Head of caudate nucleus (tissue), 42 donors: ENCODE data around the gene CBX2.
A peak's percentile ranks its signal among the peaks of the same experiment; 100 is the strongest.

Experiments used
- DNase-seq, 42 donors: peaks; one replicate each; pipeline versions ENCODE4 v3.0.0 to v3.0.0-alpha.2; 2020 to 2021; ENCODE audit warnings: mixed read lengths in 7 of 42
- intact Hi-C: fragments of 100-400 bp; cut with DNase I; formaldehyde crosslinking; loops from one replicate; pipeline ENCODE4 v1.15.0; 2022

Gene CBX2

GRCh38 chr17:79795795-79796443, 18.0 kb downstream of the CBX2 start:
- DNase-seq: no peak
- intact Hi-C loops: loop anchor here (5.0 kb wide), 1 partner anchor 46 kb away; no protein-coding TSS in a partner anchor

- intact Hi-C loops: loop anchor here (5.0 kb wide), 1 partner anchor 46 kb away; no protein-coding TSS in a partner anchor
- DNase-seq: no peak
Observed at GRCh38 chr17:79796444-79796762, 18.5 kb downstream of the CBX2 start.

GRCh38 chr17:79796763-79797491, 19.0 kb downstream of the CBX2 start, which contains the start of gene CBX8:
Gene CBX8, minus strand, starts transcription at chr17:79797077. Its CDS starts 79 bp downstream, at chr17:79796998.
- DNase-seq: peak; percentile 99 to 100 (median 100)
- intact Hi-C loops: loop anchor here (5.0 kb wide), 1 partner anchor 45 kb away; no protein-coding TSS in a partner anchor

- DNase-seq: peak in 1 of 42 donors; percentile 35
- intact Hi-C loops: loop anchor here (5.0 kb wide), 1 partner anchor 45 kb away; no protein-coding TSS in a partner anchor
Observed at GRCh38 chr17:79797492-79798298, 19.7 kb downstream of the CBX2 start.

GRCh38 chr17:79798299-79799173, 20.6 kb downstream of the CBX2 start:
- no peak for DNase-seq
- intact Hi-C loops: loop anchor here (5.0 kb wide), 1 partner anchor 44 kb away; no protein-coding TSS in a partner anchor

- intact Hi-C loops: loop anchor here (5.0 kb wide), 1 partner anchor 43 kb away; no protein-coding TSS in a partner anchor
- no peak for DNase-seq
Observed at GRCh38 chr17:79799174-79799537, 21.2 kb downstream of the CBX2 start.

- DNase-seq: no peak
- intact Hi-C loops: loop anchor here (5.0 kb wide), 1 partner anchor 43 kb away; no protein-coding TSS in a partner anchor
Observed at GRCh38 chr17:79799538-79800324, 21.8 kb downstream of the CBX2 start.

- DNase-seq: no peak
- intact Hi-C loops: no loop called here
Observed at GRCh38 chr17:79800325-79801155, 22.6 kb downstream of the CBX2 start.

GRCh38 chr17:79801156-79802038, 23.4 kb downstream of the CBX2 start:
- no peak for DNase-seq
- intact Hi-C loops: no loop called here

GRCh38 chr17:79802039-79802735, 24.2 kb downstream of the CBX2 start:
- intact Hi-C loops: no loop called here
- DNase-seq: no peak

GRCh38 chr17:79802736-79803420, 24.9 kb downstream of the CBX2 start:
- no peak for DNase-seq
- intact Hi-C loops: no loop called here

GRCh38 chr17:79803421-79803996, 25.6 kb downstream of the CBX2 start:
- no peak for DNase-seq
- intact Hi-C loops: no loop called here

- intact Hi-C loops: no loop called here
- DNase-seq: no peak
Observed at GRCh38 chr17:79803997-79804855, 26.3 kb downstream of the CBX2 start.
